Tibial nerve (tissue), 4 donors: ENCODE results near the gene NELL1. TPM values are rescaled to one million over a fixed set of nuclear protein-coding genes. Genes with fewer than 3 reads are reported as not detected.

ENCODE experiments used
- DNase-seq, 2 donors: peaks; one replicate each; pipeline ENCODE4 v3.0.0-alpha.2; 2019; ENCODE audit warnings: low spot score in 2 of 2
- H3K27ac ChIP-seq, 4 donors: fragments of 200-600 bp; sonication (generic) in 3 of 4; one replicate each; pipeline ENCODE4 v1.5.1; 2017 to 2019; ENCODE audit warnings: mild to moderate bottlenecking in 1 of 4
- H3K27me3 ChIP-seq, 2 donors: fragments of 200-600 bp; sonication (generic) in 1 of 2; one replicate each; pipeline versions ENCODE4 v1.5.1 to v1.6.0; 2017 to 2019
- H3K36me3 ChIP-seq, 3 donors: fragments of 200-600 bp; sonication (generic); one replicate each; pipeline ENCODE4 v1.5.1; 2018 to 2019
- H3K4me1 ChIP-seq, 4 donors: fragments of 200-600 bp; sonication (generic) in 3 of 4; one replicate each; pipeline ENCODE4 v1.5.1; 2017 to 2019
- H3K4me3 ChIP-seq, 4 donors: fragments of 200-600 bp; sonication (generic) in 3 of 4; one replicate each; pipeline ENCODE4 v1.5.1; 2017 to 2019; ENCODE audit warnings: mild to moderate bottlenecking in 1 of 4, moderate library complexity in 1 of 4
- H3K9me3 ChIP-seq, 4 donors: fragments of 200-600 bp; sonication (generic) in 3 of 4; one replicate each; pipeline ENCODE4 v1.5.1; 2017 to 2019
- EP300 ChIP-seq, 2 donors: sonication (generic); formaldehyde crosslinking; IDR thresholded peaks; one replicate each; pipeline ENCODE4 v1.6.1; 2017; ENCODE audit warnings: antibody characterized with exemption in 2 of 2, mild to moderate bottlenecking in 1 of 2
- POLR2A ChIP-seq, 2 donors: fragments of 450-650 bp; IDR thresholded peaks; one replicate each; pipeline ENCODE4 v1.6.1; 2017; ENCODE audit warnings: antibody characterized with exemption in 2 of 2, mild to moderate bottlenecking in 2 of 2, moderate library complexity in 2 of 2
- WGBS, 2 donors: methylation state at CpG; one replicate each; pipeline ENCODE4 v1.1.5; 2018; 5-methylcytosine and 5-hydroxymethylcytosine counted together
- total RNA-seq, 4 donors: library from RNA; depleted of rRNA; stranded (reverse); fragments of >200 nt; gene quantifications; one replicate each; pipeline ENCODE4 v1.1.0, GENCODE V29; 2016
- TF ChIP-seq, protein P1 (sequence below), 5 experiments: fragments of 200-600 bp in 3 of 5; fragments of 450-650 bp in 2 of 5; sonication (generic) in 3 of 5; IDR thresholded peaks; one replicate each; pipeline ENCODE4 v1.5.1; 2016 to 2019; ENCODE audit warnings: antibody characterized with exemption in 5 of 5, mild to moderate bottlenecking in 3 of 5, moderate library complexity in 2 of 5

The NELL1 gene
- total RNA-seq, 4 donors from 2014 or later = not detected

DNA sequence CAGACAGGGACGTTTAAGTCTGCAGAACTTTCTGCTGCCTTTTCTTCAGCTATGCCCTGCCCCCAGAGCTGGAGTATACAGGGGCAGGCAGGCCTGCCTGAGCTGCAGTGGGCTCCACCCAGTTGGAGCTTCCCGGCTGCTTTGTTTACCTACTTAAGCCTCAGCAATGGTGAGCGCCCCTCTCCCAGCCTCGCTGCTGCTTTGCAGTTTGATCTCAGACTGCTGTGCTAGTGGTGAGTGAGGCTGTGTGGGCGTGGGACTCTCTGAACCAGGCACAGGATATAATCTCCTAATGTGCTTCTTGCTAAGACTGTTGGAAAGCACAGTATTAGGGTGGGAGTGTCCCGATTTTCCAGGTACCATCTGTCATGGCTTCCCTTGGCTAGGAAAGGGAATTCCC is 38.5 kb downstream of the NELL1 start:
- Histone ChIP-seq H3K4me3 (no peak overlapping the region), H3K4me1 (no peaks in the 10 kb centered on the region), H3K36me3 (no peaks in the 10 kb centered on the region), H3K27me3 (no peaks in the 10 kb centered on the region), H3K9me3 (peaks cover 0 to 27% (median 0%) of the 10 kb centered on the region in 4 donors), H3K27ac (no peak overlapping the region)
- TF ChIP-seq EP300 (IDR thresholded peaks at IDR 0.05) (no peak), POLR2A (IDR thresholded peaks at IDR 0.05) (no peak)
- TF ChIP-seq, protein P1, sequence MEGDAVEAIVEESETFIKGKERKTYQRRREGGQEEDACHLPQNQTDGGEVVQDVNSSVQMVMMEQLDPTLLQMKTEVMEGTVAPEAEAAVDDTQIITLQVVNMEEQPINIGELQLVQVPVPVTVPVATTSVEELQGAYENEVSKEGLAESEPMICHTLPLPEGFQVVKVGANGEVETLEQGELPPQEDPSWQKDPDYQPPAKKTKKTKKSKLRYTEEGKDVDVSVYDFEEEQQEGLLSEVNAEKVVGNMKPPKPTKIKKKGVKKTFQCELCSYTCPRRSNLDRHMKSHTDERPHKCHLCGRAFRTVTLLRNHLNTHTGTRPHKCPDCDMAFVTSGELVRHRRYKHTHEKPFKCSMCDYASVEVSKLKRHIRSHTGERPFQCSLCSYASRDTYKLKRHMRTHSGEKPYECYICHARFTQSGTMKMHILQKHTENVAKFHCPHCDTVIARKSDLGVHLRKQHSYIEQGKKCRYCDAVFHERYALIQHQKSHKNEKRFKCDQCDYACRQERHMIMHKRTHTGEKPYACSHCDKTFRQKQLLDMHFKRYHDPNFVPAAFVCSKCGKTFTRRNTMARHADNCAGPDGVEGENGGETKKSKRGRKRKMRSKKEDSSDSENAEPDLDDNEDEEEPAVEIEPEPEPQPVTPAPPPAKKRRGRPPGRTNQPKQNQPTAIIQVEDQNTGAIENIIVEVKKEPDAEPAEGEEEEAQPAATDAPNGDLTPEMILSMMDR (IDR thresholded peaks at IDR 0.05) = no peak
- DNase-seq = no peak
- 68 to 76% methylated on average over 6 of the region's 6 CpGs for WGBS, 2 donors

DNA sequence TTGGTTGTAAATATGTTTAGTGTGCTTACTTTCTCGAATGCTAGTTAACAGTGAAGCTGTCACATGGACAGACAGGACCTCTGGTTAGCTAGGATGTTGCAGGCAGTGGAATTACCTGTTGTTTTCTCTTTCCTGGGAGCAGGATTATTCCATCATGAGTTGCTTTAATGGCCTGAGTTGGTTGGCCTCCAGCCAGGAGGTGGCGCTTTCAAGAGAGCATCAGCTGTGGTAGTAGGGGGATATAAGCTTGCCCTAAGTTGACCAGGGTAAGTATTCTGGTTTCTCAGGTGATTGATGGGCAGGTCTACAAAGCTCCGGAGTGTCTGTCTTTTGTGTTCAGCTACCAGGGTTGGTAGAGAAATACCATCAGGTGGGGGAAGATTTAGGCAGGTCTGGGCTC is 43.5 kb downstream of the NELL1 start:
- Histone ChIP-seq H3K27me3 (no peaks in the 10 kb centered on the region), H3K27ac (no peak overlapping the region), H3K36me3 (no peaks in the 10 kb centered on the region), H3K4me1 (no peaks in the 10 kb centered on the region), H3K9me3 (peaks cover 0 to 26% (median 0%) of the 10 kb centered on the region in 4 donors), H3K4me3 (no peak overlapping the region)
- DNase-seq = no peak
- TF ChIP-seq EP300 (IDR thresholded peaks at IDR 0.05) = no peak
- TF ChIP-seq POLR2A (IDR thresholded peaks at IDR 0.05) = no peak
- TF ChIP-seq, protein P1 (IDR thresholded peaks at IDR 0.05) = no peak
- 76 to 83% methylated on average over 3 of the region's 3 CpGs for WGBS, 2 donors

GRCh38 chr11:20715464-20715863 is 46.1 kb downstream of the NELL1 start:
- no peaks in the 10 kb centered on the region for H3K4me1 ChIP-seq
- 64 to 76% methylated on average over 1 of the region's 1 CpG for WGBS, 2 donors
- H3K9me3 ChIP-seq = peaks cover 0 to 16% (median 0%) of the 10 kb centered on the region in 4 donors
- no peak overlapping the region for H3K27ac ChIP-seq
- no peak overlapping the region for H3K4me3 ChIP-seq
- no peak for DNase-seq
- no peak for TF ChIP-seq POLR2A (IDR thresholded peaks at IDR 0.05)
- TF ChIP-seq EP300 (IDR thresholded peaks at IDR 0.05) = no peak
- TF ChIP-seq, protein P1 (IDR thresholded peaks at IDR 0.05) = no peak
- H3K36me3 ChIP-seq = no peaks in the 10 kb centered on the region
- H3K27me3 ChIP-seq = no peaks in the 10 kb centered on the region

DNA sequence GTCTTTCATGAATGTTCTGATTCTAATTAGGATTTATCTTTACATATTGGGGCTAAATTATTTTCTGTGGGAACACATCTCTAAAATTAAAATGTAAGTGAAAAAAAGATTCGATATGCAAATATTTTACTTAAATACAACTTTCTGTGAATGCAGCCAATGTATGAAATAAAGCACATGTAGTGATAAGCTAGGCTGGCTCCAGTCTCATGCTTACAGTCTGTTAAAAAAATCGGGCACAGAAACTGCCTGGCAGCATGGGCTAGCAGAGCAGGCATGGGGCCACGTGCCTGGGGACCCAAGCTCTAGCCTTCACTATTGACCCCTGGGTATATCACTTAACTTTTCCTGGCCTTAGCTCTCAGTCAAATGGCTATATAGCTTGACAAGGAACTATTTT is 46.5 kb downstream of the NELL1 start:
- Histone ChIP-seq H3K27me3 (no peaks in the 10 kb centered on the region), H3K27ac (no peak overlapping the region), H3K4me1 (no peaks in the 10 kb centered on the region), H3K9me3 (peaks cover 0 to 16% (median 0%) of the 10 kb centered on the region in 4 donors), H3K36me3 (no peaks in the 10 kb centered on the region), H3K4me3 (no peak overlapping the region)
- TF ChIP-seq EP300 (IDR thresholded peaks at IDR 0.05) = no peak
- TF ChIP-seq, protein P1 (IDR thresholded peaks at IDR 0.05) = no peak
- 75 to 87% methylated on average over 3 of the region's 3 CpGs for WGBS, 2 donors
- DNase-seq = no peak

GRCh38 chr11:20719821-20720220 is 50.4 kb downstream of the NELL1 start:
- H3K4me1 ChIP-seq = no peaks in the 10 kb centered on the region
- TF ChIP-seq, protein P1 (IDR thresholded peaks at IDR 0.05) = no peak
- TF ChIP-seq EP300 (IDR thresholded peaks at IDR 0.05) (no peak), POLR2A (IDR thresholded peaks at IDR 0.05) (no peak)
- H3K9me3 ChIP-seq = no peaks in the 10 kb centered on the region
- H3K4me3 ChIP-seq = no peak overlapping the region
- no peak overlapping the region for H3K27ac ChIP-seq
- no peaks in the 10 kb centered on the region for H3K27me3 ChIP-seq
- WGBS, 2 donors = 62 to 74% methylated on average over 2 of the region's 2 CpGs
- no peaks in the 10 kb centered on the region for H3K36me3 ChIP-seq
- DNase-seq = no peak
